GM20431 (cell line): Measurements from ENCODE around the gene PTMS.

Experiments
- in situ Hi-C: fragments of 300-500 bp; cut with MseI, MboI; formaldehyde crosslinking; loops from one replicate; pipeline ENCODE4 v1.15.0; 2020; ENCODE audit warnings: low sequenced_read_pairs; ENCODE audit not compliant: unreplicated experiment

PTMS gene

DNA sequence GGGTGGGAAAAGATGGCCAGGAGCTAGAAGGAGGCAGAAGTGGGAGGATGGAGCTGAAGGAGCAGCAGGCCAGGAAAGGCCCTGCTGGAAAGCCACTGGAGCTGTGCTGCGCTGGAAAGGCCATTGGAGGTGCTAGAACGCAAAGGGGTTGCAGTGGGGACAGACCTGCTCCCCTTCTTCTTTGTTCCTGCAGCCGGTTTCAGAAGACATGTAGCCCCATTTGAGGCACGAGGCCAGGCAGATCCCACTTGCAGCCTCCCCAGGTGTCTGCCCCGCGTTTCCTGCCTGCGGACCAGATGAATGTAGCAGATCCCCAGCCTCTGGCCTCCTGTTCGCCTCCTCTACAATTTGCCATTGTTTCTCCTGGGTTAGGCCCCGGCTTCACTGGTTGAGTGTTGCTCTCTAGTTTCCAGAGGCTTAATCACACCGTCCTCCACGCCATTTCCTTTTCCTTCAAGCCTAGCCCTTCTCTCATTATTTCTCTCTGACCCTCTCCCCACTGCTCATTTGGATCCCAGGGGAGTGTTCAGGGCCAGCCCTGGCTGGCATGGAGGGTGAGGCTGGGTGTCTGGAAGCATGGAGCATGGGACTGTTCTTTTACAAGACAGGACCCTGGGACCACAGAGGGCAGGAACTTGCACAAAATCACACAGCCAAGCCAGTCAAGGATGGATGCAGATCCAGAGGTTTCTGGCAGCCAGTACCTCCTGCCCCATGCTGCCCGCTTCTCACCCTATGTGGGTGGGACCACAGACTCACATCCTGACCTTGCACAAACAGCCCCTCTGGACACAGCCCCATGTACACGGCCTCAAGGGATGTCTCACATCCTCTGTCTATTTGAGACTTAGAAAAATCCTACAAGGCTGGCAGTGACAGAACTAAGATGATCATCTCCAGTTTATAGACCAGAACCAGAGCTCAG is 53.2 kb downstream of the PTMS start:
- in situ Hi-C loops = no loop called here

- in situ Hi-C loops = no loop called here
Measured at GRCh38 chr12:6820166-6820565, 54.0 kb downstream of the PTMS start.
